Prostate gland (tissue), 2 donors: ENCODE results near the gene HNRNPF.

Source experiments
- CTCF ChIP-seq, 4 experiments: fragments of 200-600 bp in 2 of 4; fragments of 450-650 bp in 2 of 4; sonication (generic) in 2 of 4; IDR thresholded peaks; 1 replicate in 3 of 4; 2 replicates in 1 of 4; pipeline ENCODE4 v1.5.1; 2016 to 2019; ENCODE audit warnings: antibody characterized with exemption in 4 of 4, mild to moderate bottlenecking in 2 of 4, moderate library complexity in 2 of 4
- POLR2A ChIP-seq: fragments of 450-650 bp; IDR thresholded peaks from one replicate; pipeline ENCODE4 v1.6.1; 2016; ENCODE audit warnings: antibody characterized with exemption, mild to moderate bottlenecking

GRCh38 chr10:43338117-43338516 is 70.9 kb downstream of the HNRNPF start:
- TF ChIP-seq POLR2A (no peak), CTCF (IDR thresholded peaks at IDR 0.05) (no peak)
